ENCODE measurements around the gene RAB11FIP4. TPM values are rescaled to one million over a fixed set of nuclear protein-coding genes. Genes with fewer than 3 reads are reported as not detected.

Gene RAB11FIP4
- total RNA-seq, 4 donors from 2014 or later, result 0.09 to 0.22 (median 0.16) TPM; not detected in 1

- intact Hi-C loops (cut with DNase I; ENCODE audit: low total_unique reads), result no loop called here
- Histone ChIP-seq H3K36me3 (no peaks in the 10 kb centered on the region), H3K4me1 (peaks cover 25 to 30% of the 10 kb centered on the region in 2 donors), H3K27me3 (no peaks in the 10 kb centered on the region), H3K9me3 (no peaks in the 10 kb centered on the region), H3K27ac (peak overlapping the region in 3 of 4 donors; percentile 36 to 46 (median 45)), H3K4me3 (no peak overlapping the region)
- DNase-seq, result peak in 1 of 2 donors; percentile 71
- no peak for TF ChIP-seq POLR2A (IDR thresholded peaks at IDR 0.05)
- TF ChIP-seq CTCF (IDR thresholded peaks at IDR 0.05 in 4 of 5, conservative IDR thresholded peaks at IDR 0.05 in 1 of 5), result no peak
- in situ Hi-C loops (cut with MboI; ENCODE audit: low sequenced_read_pairs in 4 of 4), result no loop called here
- peak; percentile 32 to 56 for ATAC-seq
Measured at GRCh38 chr17:31568539-31568938, 177.1 kb downstream of the RAB11FIP4 start.

GRCh38 chr17:31570231-31570630, 178.8 kb downstream of the RAB11FIP4 start:
- no peak for DNase-seq
- Histone ChIP-seq H3K4me1 (peaks cover 24 to 25% of the 10 kb centered on the region in 2 donors), H3K27me3 (no peaks in the 10 kb centered on the region), H3K27ac (peak overlapping the region in 3 of 4 donors; percentile 45 to 66 (median 62)), H3K36me3 (no peaks in the 10 kb centered on the region), H3K4me3 (no peak overlapping the region), H3K9me3 (no peaks in the 10 kb centered on the region)
- intact Hi-C loops (cut with DNase I; ENCODE audit: low total_unique reads), result no loop called here
- TF ChIP-seq POLR2A (IDR thresholded peaks at IDR 0.05) (no peak), CTCF (IDR thresholded peaks at IDR 0.05 in 4 of 5, conservative IDR thresholded peaks at IDR 0.05 in 1 of 5) (no peak)
- no peak for ATAC-seq
- in situ Hi-C loops (cut with MboI; ENCODE audit: low sequenced_read_pairs in 4 of 4), result no loop called here

GRCh38 chr17:31570951-31571892, 179.7 kb downstream of the RAB11FIP4 start:
- peaks cover 18 to 22% of the 10 kb centered on the region in 2 donors for H3K4me1 ChIP-seq
- H3K36me3 ChIP-seq, result no peaks in the 10 kb centered on the region
- peak; percentile 40 to 83 for DNase-seq
- peak; percentile 67 to 77 for ATAC-seq
- TF ChIP-seq CTCF (IDR thresholded peaks at IDR 0.05 in 4 of 5, conservative IDR thresholded peaks at IDR 0.05 in 1 of 5) (no peak), POLR2A (IDR thresholded peaks at IDR 0.05) (no peak)
- H3K27ac ChIP-seq, result peak overlapping the region; percentile 41 to 66 (median 54)
- in situ Hi-C loops (cut with MboI; ENCODE audit: low sequenced_read_pairs in 4 of 4) (no loop called here), intact Hi-C loops (cut with DNase I; ENCODE audit: low total_unique reads) (no loop called here)
- H3K27me3 ChIP-seq, result no peaks in the 10 kb centered on the region
- H3K9me3 ChIP-seq, result no peaks in the 10 kb centered on the region
- H3K4me3 ChIP-seq, result no peak overlapping the region

- Histone ChIP-seq H3K4me1 (peaks cover 18 to 22% of the 10 kb centered on the region in 2 donors), H3K27ac (peak overlapping the region in 1 of 4 donors; percentile 45), H3K9me3 (no peaks in the 10 kb centered on the region), H3K4me3 (no peak overlapping the region), H3K27me3 (no peaks in the 10 kb centered on the region), H3K36me3 (no peaks in the 10 kb centered on the region)
- TF ChIP-seq CTCF (IDR thresholded peaks at IDR 0.05 in 4 of 5, conservative IDR thresholded peaks at IDR 0.05 in 1 of 5) (no peak), POLR2A (IDR thresholded peaks at IDR 0.05) (no peak)
- intact Hi-C loops (cut with DNase I; ENCODE audit: low total_unique reads) (no loop called here), in situ Hi-C loops (cut with MboI; ENCODE audit: low sequenced_read_pairs in 4 of 4) (no loop called here)
- ATAC-seq (no peak), DNase-seq (no peak)
Measured at GRCh38 chr17:31572341-31572740, 180.9 kb downstream of the RAB11FIP4 start.

Data from gastrocnemius medialis (tissue), 4 donors.